GM18951 (cell line): ENCODE data around the gene MOXD1.

Source experiments
- POLR2A ChIP-seq: IDR thresholded peaks from 4 replicates; pipeline ENCODE4 v1.6.1; 2011; ENCODE audit warnings: mild to moderate bottlenecking; ENCODE audit not compliant: insufficient read length, insufficient read depth; ENCODE audit errors: extremely low read depth
- in situ Hi-C: fragments of 300-500 bp; cut with MboI; formaldehyde crosslinking; loops from one replicate; pipeline ENCODE4 v1.12.0; 2022; ENCODE audit warnings: low sequenced_read_pairs, mixed read lengths, inconsistent platforms; ENCODE audit not compliant: unreplicated experiment

The MOXD1 gene

DNA sequence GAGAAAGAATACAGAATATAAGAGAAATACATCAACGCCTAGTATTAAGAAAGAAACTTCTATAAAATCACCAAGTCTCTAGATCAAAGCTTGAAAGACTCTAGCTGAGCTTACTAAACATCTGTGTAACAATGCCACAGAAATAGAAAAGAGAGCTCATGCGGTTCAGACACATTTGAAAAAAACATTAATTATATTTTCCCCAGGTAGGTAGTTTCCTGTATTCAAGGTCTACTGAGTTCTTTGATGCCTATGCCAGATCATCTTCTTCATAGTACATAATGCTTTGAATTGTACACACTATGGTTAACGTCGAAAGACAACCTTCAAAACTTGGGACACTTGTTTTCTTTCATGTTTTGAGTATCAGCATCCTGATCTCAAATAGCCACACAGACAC, 11.3 kb downstream of the MOXD1 start:
- TF ChIP-seq POLR2A, result no peak
- in situ Hi-C loops, result no loop called here

- TF ChIP-seq POLR2A, result no peak
- in situ Hi-C loops, result no loop called here
These were observed 13.0 kb downstream of the MOXD1 start for GRCh38 chr6:132388291-132388690.

GRCh38 chr6:132382630-132383175, 18.6 kb downstream of the MOXD1 start:
- in situ Hi-C loops, result no loop called here
- no peak for TF ChIP-seq POLR2A

- in situ Hi-C loops, result no loop called here
- TF ChIP-seq POLR2A, result no peak
These were observed 19.9 kb downstream of the MOXD1 start for GRCh38 chr6:132381381-132381780.

DNA sequence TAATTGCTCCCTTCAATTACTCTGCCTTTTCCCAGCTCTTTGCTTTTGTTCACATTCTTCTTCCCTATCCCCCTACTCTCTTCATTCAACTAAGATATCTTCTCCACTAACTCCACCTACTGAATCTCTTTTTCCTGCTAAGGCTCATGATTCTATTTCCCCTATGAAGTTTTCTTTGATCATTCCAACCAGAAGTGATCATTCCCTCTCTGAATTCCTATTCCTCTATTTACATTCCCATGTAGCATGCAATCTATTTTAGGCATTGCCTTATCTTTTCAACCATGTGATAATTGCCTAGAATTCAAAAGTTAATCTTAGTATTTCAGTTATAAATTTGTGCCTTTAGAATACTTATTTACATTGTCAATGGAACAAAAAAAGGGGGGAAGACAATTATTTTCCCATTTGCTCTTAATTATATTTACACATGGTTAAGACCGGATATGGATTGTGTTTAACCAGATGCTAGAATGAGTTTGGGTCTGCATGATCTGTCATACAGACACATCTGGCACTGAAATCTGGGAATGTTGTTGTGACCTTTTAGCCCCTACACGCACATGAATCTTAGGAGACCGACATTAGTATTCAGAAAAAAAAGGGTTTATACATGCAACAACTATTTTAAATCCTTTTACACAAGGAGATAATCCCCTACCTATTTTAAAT, 20.8 kb downstream of the MOXD1 start:
- in situ Hi-C loops, result no loop called here

DNA sequence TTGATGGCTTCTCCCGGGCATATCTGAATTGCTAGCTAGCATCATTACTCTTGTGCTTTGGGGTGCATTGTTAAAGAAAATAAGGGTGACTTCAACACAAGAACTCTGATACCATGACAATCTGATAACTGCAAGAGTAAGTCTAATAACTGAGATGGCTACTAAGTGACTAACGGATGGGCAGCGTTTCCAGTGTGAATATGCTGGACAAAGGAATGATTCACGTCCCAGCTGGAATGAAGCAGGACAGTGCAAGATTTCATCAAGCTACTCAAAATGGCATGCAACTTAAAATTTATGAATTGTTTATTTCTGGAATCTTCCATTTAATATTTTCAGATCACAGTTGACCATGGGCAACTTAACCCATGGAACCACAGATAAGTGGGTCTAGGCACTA, 31.7 kb downstream of the MOXD1 start:
- in situ Hi-C loops, result no loop called here
- TF ChIP-seq POLR2A, result no peak

More for the DNA sequence above, 20.8 kb downstream of the MOXD1 start:
- no peak for TF ChIP-seq POLR2A

DNA sequence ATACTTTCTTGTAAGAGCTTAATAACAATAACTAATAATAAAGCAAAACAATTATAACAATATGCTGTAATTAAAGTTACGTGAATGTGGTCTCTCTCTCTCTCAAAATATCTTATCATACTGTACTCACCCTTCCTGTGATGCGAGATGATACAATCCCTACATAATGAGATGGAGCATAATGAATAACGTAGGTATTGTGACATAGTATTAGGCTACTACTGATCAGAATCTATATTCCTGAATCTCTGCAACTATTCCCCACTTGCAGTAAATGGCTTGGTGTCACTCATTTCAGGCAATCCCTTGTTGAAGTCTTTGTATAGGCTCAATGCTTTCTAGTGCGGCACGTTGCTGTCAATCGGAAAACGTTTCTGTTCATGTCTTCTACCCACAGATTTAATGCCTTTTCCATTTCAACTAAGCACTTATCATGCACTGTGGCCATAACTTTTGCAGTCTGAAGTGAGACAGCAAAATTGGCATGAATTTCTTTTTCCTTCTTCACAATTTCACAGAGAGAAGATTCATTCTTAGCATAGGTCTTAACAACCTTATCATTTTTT, 32.3 kb downstream of the MOXD1 start:
- TF ChIP-seq POLR2A, result no peak

GRCh38 chr6:132365281-132365907, 35.9 kb downstream of the MOXD1 start:
- in situ Hi-C loops, result no loop called here
- no peak for TF ChIP-seq POLR2A

More for the DNA sequence above, 32.3 kb downstream of the MOXD1 start:
- in situ Hi-C loops, result no loop called here

DNA sequence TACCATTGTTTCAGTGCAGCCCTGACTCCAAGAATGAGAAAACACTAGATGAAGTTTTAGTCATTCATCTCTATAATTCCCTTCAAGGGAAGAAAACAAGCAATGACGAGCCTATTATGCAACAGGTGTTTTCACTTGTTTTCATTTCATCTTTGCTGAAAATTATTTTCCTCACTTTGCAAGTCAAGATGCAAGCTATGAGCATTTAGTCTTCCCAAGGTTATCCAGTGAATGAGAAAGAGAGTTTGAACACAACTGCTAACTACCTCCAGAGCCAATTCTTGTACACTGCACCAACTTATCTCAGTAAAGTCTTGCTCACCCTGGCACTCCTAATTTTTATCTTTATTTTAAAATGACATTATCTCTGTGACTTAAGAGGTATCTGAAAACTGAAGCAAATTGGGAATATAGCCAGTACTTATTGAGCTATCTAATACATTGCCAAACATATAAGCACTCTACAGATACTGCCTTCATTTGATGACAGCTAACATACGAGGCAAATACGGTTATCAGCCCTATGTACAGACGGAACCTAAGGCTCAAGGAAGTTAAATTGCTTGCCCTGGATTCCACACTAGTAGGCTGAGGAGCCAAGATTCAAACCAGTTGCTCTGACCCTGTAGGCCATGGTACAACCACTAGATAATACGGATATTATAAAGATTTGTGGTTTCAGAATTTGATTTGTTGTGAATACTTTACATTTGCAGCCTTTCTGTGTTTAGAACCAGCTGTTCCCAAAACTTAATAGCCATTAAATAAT, 36.8 kb downstream of the MOXD1 start:
- in situ Hi-C loops, result no loop called here
- no peak for TF ChIP-seq POLR2A

DNA sequence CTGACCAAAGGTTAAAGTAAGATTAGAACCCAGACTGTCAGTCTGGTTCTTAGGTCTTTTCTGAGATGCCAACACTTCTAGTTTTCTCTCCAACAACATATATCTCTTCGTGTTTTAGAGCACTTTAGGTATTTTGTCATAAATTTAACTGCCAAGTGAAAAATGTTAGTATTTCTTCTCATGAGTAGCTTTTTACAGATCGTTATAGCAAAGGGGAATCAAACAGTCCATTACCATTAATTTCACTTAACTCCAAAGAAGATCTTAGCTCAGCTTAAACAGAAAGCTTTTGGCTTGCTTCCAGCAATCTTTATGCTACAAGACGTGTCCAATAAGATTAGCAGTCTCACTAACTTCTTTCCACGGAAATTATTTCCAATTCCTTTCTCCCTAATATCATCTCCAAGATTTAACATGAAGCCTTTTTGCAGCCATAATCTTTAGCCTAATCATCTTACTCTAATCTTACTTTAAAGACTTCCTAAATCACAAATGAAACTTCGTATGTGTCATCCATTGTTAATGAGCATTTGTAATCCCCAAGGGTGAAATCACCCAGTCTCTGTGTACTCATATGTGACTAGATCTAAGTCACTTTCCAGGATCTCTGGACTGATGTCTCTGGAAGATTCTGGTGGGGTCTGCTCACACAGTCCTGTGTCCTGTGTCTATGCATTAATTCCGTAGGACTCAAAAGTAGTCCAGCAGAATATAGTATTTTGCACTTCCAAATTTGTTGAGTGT, 38.7 kb downstream of the MOXD1 start:
- no peak for TF ChIP-seq POLR2A
- in situ Hi-C loops, result no loop called here

GRCh38 chr6:132361101-132361500, 40.2 kb downstream of the MOXD1 start:
- in situ Hi-C loops, result no loop called here
- no peak for TF ChIP-seq POLR2A

GRCh38 chr6:132359886-132360285, 41.4 kb downstream of the MOXD1 start:
- in situ Hi-C loops, result no loop called here

More at GRCh38 chr6:132359886-132360285, 41.4 kb downstream of the MOXD1 start:
- TF ChIP-seq POLR2A, result no peak
